Measurements from ENCODE around the gene PDZRN3.

- no peak for TF ChIP-seq CTCF (conservative IDR thresholded peaks at IDR 0.05; ENCODE audit: low read depth, low read length)
- no peak for TF ChIP-seq EZH2 (IDR thresholded peaks at IDR 0.05; ENCODE audit: borderline replicate concordance, low read depth, low read length, poor library complexity, severe bottlenecking)
Measured at GRCh38 chr3:73663495-73663894, 38.8 kb upstream of the PDZRN3 start.

All from A673 (cell line).